ENCODE results near the gene DPM3.

Gene DPM3

GRCh38 chr1:155133799-155134281, 6.5 kb downstream of the DPM3 start:
- DNase-seq (ENCODE audit: low read depth) = no peak
- TF ChIP-seq, protein P1, sequence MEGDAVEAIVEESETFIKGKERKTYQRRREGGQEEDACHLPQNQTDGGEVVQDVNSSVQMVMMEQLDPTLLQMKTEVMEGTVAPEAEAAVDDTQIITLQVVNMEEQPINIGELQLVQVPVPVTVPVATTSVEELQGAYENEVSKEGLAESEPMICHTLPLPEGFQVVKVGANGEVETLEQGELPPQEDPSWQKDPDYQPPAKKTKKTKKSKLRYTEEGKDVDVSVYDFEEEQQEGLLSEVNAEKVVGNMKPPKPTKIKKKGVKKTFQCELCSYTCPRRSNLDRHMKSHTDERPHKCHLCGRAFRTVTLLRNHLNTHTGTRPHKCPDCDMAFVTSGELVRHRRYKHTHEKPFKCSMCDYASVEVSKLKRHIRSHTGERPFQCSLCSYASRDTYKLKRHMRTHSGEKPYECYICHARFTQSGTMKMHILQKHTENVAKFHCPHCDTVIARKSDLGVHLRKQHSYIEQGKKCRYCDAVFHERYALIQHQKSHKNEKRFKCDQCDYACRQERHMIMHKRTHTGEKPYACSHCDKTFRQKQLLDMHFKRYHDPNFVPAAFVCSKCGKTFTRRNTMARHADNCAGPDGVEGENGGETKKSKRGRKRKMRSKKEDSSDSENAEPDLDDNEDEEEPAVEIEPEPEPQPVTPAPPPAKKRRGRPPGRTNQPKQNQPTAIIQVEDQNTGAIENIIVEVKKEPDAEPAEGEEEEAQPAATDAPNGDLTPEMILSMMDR (IDR thresholded peaks at IDR 0.05; ENCODE audit: insufficient read depth, low read depth, low read length, missing control alignments) = no peak

DNA sequence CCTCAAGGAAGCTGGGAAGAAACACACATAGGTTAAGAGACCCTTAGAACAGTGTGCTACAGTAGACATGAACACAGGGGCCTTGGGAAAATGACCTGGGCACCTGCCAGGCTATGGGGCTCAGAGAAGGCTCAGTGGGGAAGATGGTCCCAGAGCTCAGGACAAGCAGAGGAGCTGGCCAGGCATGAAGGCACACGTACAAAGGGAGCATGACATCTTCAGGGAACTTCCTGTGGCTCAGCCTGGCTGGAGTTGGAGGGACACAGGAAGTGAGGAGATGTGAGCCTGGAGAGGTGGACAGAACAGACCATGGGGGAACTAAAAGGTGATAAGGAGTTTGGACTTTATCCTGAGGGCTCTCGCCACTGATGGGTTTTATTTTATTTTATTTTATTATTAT, 8.5 kb downstream of the DPM3 start:
- H3K4me3 ChIP-seq (ENCODE audit: low read depth, low read length) = no peak overlapping the region
- TF ChIP-seq, protein P1 (IDR thresholded peaks at IDR 0.05; ENCODE audit: insufficient read depth, low read depth, low read length, missing control alignments) = no peak
- DNase-seq (ENCODE audit: low read depth) = no peak

More at GRCh38 chr1:155133799-155134281, 6.5 kb downstream of the DPM3 start:
- no peak overlapping the region for H3K4me3 ChIP-seq (ENCODE audit: low read depth, low read length)

DNA sequence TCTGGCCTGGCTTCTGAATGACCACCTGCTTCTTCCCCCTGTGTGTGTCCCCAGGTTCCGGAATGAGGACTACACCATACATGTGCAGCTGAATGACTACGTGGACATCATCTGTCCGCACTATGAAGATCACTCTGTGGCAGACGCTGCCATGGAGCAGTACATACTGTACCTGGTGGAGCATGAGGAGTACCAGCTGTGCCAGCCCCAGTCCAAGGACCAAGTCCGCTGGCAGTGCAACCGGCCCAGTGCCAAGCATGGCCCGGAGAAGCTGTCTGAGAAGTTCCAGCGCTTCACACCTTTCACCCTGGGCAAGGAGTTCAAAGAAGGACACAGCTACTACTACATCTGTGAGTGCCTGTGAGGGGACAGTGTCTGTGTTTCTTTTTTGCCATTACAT, 9.0 kb downstream of the DPM3 start:
- TF ChIP-seq, protein P1 (IDR thresholded peaks at IDR 0.05; ENCODE audit: insufficient read depth, low read depth, low read length, missing control alignments) = no peak
- no peak for DNase-seq (ENCODE audit: low read depth)

DNA sequence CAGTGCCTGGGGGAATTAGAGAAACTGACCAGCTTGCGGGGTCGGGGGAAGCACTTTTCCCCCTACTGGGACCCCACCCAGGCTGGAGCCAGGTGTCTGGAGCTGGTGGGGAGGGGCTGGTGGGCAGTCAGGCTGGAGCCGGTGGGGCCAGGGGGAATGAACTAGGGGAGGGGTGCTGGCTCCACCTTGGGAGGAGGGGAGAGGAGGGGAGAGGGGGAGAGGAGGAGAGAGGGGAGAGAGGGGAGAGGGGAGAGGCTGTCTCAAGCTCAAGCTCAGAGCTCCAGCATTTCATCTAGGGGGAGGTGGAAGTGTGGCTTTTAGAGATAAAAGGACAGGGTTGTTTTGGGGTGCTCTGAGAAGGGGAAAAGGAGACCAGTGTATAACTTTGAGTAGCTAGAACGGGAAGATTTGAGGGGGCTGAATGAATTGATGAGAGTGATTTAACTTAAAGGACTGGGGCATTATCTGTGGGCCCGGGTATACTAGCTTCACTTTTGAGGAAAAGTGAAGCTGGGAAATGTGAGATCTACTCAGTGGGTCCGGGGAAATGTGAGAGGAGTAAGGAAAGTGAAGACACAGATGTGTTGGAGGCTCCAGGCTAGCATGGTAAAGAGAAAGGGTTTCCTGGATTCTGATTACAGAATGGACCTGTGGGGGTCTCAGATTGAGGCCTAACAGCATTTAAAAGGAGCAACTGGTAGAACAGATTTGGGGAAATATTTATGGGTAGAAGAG, 9.9 kb downstream of the DPM3 start:
- TF ChIP-seq, protein P1 (IDR thresholded peaks at IDR 0.05; ENCODE audit: insufficient read depth, low read depth, low read length, missing control alignments) = no peak
- no peak for DNase-seq (ENCODE audit: low read depth)
- no peak overlapping the region for H3K4me3 ChIP-seq (ENCODE audit: low read depth, low read length)

More for the DNA sequence above, 9.0 kb downstream of the DPM3 start:
- no peak overlapping the region for H3K4me3 ChIP-seq (ENCODE audit: low read depth, low read length)

- no peak for DNase-seq (ENCODE audit: low read depth)
- no peak overlapping the region for H3K4me3 ChIP-seq (ENCODE audit: low read depth, low read length)
Observed at GRCh38 chr1:155128755-155129473, 11.4 kb downstream of the DPM3 start.

GRCh38 chr1:155127967-155128754, 12.2 kb downstream of the DPM3 start:
- TF ChIP-seq, protein P1 (IDR thresholded peaks at IDR 0.05; ENCODE audit: insufficient read depth, low read depth, low read length, missing control alignments) = no peak

More at GRCh38 chr1:155128755-155129473, 11.4 kb downstream of the DPM3 start:
- TF ChIP-seq, protein P1 (IDR thresholded peaks at IDR 0.05; ENCODE audit: insufficient read depth, low read depth, low read length, missing control alignments) = no peak

More at GRCh38 chr1:155127967-155128754, 12.2 kb downstream of the DPM3 start:
- no peak overlapping the region for H3K4me3 ChIP-seq (ENCODE audit: low read depth, low read length)
- DNase-seq (ENCODE audit: low read depth) = no peak
